Stimulated activated memory B cell treated with anti-CD40 and anti-IgM and Interleukin-4, amounts not matched to agents 10 μg/mL and 1 μg/mL and 100 μg/mL, for 72 hours (primary cell): Measurements from ENCODE around the gene EVI2A.
"Not testable (repeated sequence)": the region's sequence is repeated elsewhere in the genome, so short reads cannot be mapped to it uniquely, and the experiment has no call there.

Experiments
- ATAC-seq: fragments of 150-1000 bp; cut with Tn5 transposase; 2 replicates; pipeline ENCODE4 v1.10.0; 2021
- H3K27ac Mint-ChIP-seq: one replicate; pipeline ENCODE4 v1.8.0; 2022; ENCODE audit warnings: mild to moderate bottlenecking, mixed read lengths
- H3K27me3 Mint-ChIP-seq: one replicate; pipeline ENCODE4 v1.8.0; 2022; ENCODE audit warnings: mixed read lengths
- H3K36me3 Mint-ChIP-seq: one replicate; pipeline ENCODE4 v1.8.0; 2022; ENCODE audit warnings: mixed read lengths
- H3K4me1 Mint-ChIP-seq: one replicate; pipeline ENCODE4 v1.8.0; 2022; ENCODE audit warnings: mixed read lengths
- H3K4me3 Mint-ChIP-seq: one replicate; pipeline ENCODE4 v1.8.0; 2022; ENCODE audit warnings: mild to moderate bottlenecking, moderate library complexity, mixed read lengths
- H3K9me3 Mint-ChIP-seq: one replicate; pipeline ENCODE4 v1.8.0; 2022; ENCODE audit warnings: mixed read lengths

Gene EVI2A

DNA sequence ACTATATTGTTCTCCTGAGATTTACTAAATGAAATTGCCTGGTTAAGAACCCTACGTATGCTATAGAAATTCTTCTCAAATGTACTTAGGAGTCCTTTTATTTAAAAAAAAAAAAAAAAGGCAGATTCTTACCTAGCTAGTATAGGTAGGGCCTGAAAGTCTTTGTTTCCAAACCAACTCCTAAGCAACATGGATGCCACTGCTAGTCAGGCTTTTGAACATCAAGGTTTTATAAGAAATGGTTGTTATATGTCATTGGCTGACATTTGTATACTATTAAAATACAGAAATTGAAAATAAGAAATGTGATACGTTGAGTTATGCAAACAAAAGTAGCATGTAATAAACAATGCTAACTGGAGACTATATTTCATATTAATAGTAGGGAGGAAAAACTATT lies 1.2 kb downstream of the EVI2A start:
- Mint-ChIP-seq H3K27ac (peak overlapping the region; percentile 87), H3K9me3 (no peaks in the 10 kb centered on the region), H3K4me3 (peak overlapping the region; percentile 82), H3K4me1 (peaks cover 24% of the 10 kb centered on the region), H3K36me3 (peaks cover 13% of the 10 kb centered on the region), H3K27me3 (no peaks in the 10 kb centered on the region)
- no peak for ATAC-seq

- H3K4me3 Mint-ChIP-seq, result peak overlapping the region; percentile 82
- peaks cover 31% of the 10 kb centered on the region for H3K4me1 Mint-ChIP-seq
- H3K27ac Mint-ChIP-seq, result peak overlapping the region; percentile 87
- H3K9me3 Mint-ChIP-seq, result no peaks in the 10 kb centered on the region
- H3K36me3 Mint-ChIP-seq, result peaks cover 13% of the 10 kb centered on the region
- ATAC-seq, result peak; percentile 82
- no peaks in the 10 kb centered on the region for H3K27me3 Mint-ChIP-seq
These were observed 2.4 kb downstream of the EVI2A start for GRCh38 chr17:31318851-31319661.

DNA sequence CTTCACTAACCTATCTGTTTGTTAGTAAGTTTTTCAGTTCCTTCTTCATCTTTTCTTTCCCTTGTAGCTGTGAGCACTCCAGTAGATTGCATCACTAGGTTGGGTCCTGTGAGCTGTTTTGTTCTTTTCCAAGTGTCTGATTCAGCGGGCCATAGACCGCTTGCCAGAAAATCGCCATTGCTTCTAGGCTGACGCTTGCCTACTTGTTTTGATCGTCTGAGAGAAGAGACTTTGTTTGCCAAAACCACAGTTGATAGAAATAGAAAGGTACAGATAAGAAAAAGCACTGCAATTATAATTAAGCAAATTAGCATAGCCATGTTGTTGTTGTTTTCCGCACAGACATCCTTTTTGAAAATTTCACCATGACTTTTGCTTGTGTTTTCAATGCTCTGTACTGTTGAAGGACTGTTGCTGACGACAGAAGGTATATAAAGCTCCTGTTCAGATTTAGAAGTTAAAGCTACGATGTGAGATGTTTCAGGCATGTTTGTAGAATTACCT lies 3.1 kb downstream of the EVI2A start:
- H3K36me3 Mint-ChIP-seq, result peaks cover 13% of the 10 kb centered on the region
- H3K4me3 Mint-ChIP-seq, result peak overlapping the region; percentile 82
- H3K9me3 Mint-ChIP-seq, result no peaks in the 10 kb centered on the region
- peak; percentile 68 for ATAC-seq
- H3K27ac Mint-ChIP-seq, result peak overlapping the region; percentile 87
- H3K4me1 Mint-ChIP-seq, result peaks cover 25% of the 10 kb centered on the region
- H3K27me3 Mint-ChIP-seq, result no peaks in the 10 kb centered on the region

GRCh38 chr17:31314782-31315100 lies 6.7 kb downstream of the EVI2A start:
- peaks cover 31% of the 10 kb centered on the region for H3K4me1 Mint-ChIP-seq
- H3K9me3 Mint-ChIP-seq, result no peaks in the 10 kb centered on the region
- ATAC-seq, result no peak
- H3K27me3 Mint-ChIP-seq, result no peaks in the 10 kb centered on the region
- H3K27ac Mint-ChIP-seq, result peak overlapping the region; percentile 85
- peaks cover 27% of the 10 kb centered on the region for H3K36me3 Mint-ChIP-seq
- H3K4me3 Mint-ChIP-seq, result peak overlapping the region; percentile 10

DNA sequence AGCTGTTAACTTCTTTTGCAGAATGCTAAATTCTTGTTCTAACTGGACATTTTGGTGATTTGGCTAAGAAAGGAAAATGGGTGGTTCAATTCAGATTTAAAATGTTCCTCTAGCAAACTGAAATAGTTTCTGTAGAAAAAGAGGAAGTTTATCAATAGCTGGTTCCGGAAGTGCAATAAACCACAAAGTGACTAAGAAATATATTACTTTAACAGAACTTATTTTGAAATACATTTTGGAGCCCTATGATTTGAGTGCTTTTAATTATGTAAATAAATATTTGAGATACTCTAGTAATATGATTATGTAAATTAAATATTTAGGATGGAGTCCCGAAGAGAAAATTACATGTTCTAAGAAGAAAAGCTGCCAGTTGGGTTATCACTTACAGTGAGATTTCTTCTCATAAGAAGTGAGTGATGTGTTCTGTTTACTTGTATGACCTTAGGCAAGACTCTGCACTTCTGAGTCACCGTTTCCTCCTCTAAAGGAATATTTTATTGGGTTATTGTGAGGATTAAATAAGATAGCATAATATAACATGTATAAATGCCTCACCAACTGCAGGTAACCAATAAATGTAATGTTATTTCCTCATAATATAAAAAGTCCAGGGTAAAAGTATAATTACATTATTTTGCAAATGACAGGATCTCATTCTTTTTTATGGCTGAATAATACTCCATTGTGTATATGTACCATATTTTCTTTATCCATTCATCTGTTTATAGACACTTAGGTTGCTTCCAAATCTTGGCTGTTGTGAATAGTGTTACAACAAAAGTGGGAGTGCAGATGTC lies 7.2 kb downstream of the EVI2A start, which contains the start of gene EVI2B:
EVI2B (minus strand) TSS at position 73 of the 800 bp plus-strand sequence. CDS start 8,445 bp downstream, outside the sequence.
- H3K9me3 Mint-ChIP-seq, result no peaks in the 10 kb centered on the region
- peak; percentile 58 for ATAC-seq
- peak within 1 kb of the TSS; percentile 85 for H3K27ac Mint-ChIP-seq
- peaks cover 27% of the 10 kb centered on the region for H3K36me3 Mint-ChIP-seq
- peaks cover 34% of the 10 kb centered on the region for H3K4me1 Mint-ChIP-seq
- no peaks in the 10 kb centered on the region for H3K27me3 Mint-ChIP-seq
- peak within 1 kb of the TSS; percentile 95 for H3K4me3 Mint-ChIP-seq

GRCh38 chr17:31312223-31312622 lies 9.2 kb downstream of the EVI2A start:
- peak overlapping the region; percentile 85 for H3K27ac Mint-ChIP-seq
- not testable (repeated sequence) for H3K9me3 Mint-ChIP-seq, H3K27me3 Mint-ChIP-seq, ATAC-seq
- H3K4me3 Mint-ChIP-seq, result peak overlapping the region; percentile 95
- peaks cover 20% of the 10 kb centered on the region for H3K36me3 Mint-ChIP-seq
- H3K4me1 Mint-ChIP-seq, result peaks cover 44% of the 10 kb centered on the region

- H3K27ac Mint-ChIP-seq, result peak overlapping the region; percentile 85
- no peaks in the 10 kb centered on the region for H3K27me3 Mint-ChIP-seq
- H3K4me3 Mint-ChIP-seq, result peak overlapping the region; percentile 95
- ATAC-seq, result no peak
- H3K9me3 Mint-ChIP-seq, result no peaks in the 10 kb centered on the region
- peaks cover 27% of the 10 kb centered on the region for H3K36me3 Mint-ChIP-seq
- peaks cover 51% of the 10 kb centered on the region for H3K4me1 Mint-ChIP-seq
These were observed 9.9 kb downstream of the EVI2A start for GRCh38 chr17:31311526-31311925.

DNA sequence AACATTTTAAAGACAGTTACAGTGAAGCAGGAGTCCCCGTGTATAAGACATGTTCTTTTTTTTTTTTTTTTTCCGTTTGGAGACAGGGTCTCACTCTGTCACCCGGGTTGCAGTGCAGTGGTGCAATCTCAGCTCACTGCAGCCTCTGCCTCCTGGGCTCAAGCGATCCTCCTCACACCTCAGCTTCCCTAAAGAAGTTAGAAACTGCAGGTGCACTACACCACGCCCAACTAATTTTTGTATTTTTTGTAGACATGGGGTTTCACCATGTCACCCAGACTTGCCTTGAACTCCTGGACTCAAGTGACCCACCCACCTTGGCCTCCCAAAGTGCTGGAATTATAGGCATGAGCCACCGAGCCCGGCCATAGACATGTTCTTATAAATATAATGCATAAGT lies 10.5 kb downstream of the EVI2A start:
- peaks cover 57% of the 10 kb centered on the region for H3K4me1 Mint-ChIP-seq
- peak overlapping the region; percentile 85 for H3K27ac Mint-ChIP-seq
- H3K4me3 Mint-ChIP-seq, result peak overlapping the region; percentile 95
- ATAC-seq, result peak; percentile 31
- peaks cover 5% of the 10 kb centered on the region for H3K9me3 Mint-ChIP-seq
- peaks cover 33% of the 10 kb centered on the region for H3K36me3 Mint-ChIP-seq
- H3K27me3 Mint-ChIP-seq, result no peaks in the 10 kb centered on the region

GRCh38 chr17:31310260-31310659 lies 11.2 kb downstream of the EVI2A start:
- Mint-ChIP-seq H3K36me3 (peaks cover 40% of the 10 kb centered on the region), H3K27me3 (no peaks in the 10 kb centered on the region), H3K9me3 (peaks cover 6% of the 10 kb centered on the region), H3K4me3 (peak overlapping the region; percentile 78), H3K27ac (peak overlapping the region; percentile 85), H3K4me1 (peaks cover 64% of the 10 kb centered on the region)
- ATAC-seq, result no peak

GRCh38 chr17:31309556-31309955 lies 11.9 kb downstream of the EVI2A start:
- peak; percentile 88 for ATAC-seq

GRCh38 chr17:31308372-31309334 lies 12.8 kb downstream of the EVI2A start:
- Mint-ChIP-seq H3K27me3 (no peaks in the 10 kb centered on the region), H3K4me1 (peaks cover 70% of the 10 kb centered on the region), H3K9me3 (peaks cover 13% of the 10 kb centered on the region), H3K27ac (peak overlapping the region; percentile 85), H3K4me3 (peak overlapping the region; percentile 78), H3K36me3 (peaks cover 56% of the 10 kb centered on the region)
- ATAC-seq, result peak; percentile 83

More at GRCh38 chr17:31309556-31309955, 11.9 kb downstream of the EVI2A start:
- Mint-ChIP-seq H3K27me3 (no peaks in the 10 kb centered on the region), H3K4me1 (peaks cover 66% of the 10 kb centered on the region), H3K36me3 (peaks cover 47% of the 10 kb centered on the region), H3K27ac (peak overlapping the region; percentile 85), H3K4me3 (peak overlapping the region; percentile 78), H3K9me3 (peaks cover 10% of the 10 kb centered on the region)

GRCh38 chr17:31307640-31308039 lies 13.8 kb downstream of the EVI2A start:
- Mint-ChIP-seq H3K4me1 (peaks cover 75% of the 10 kb centered on the region), H3K36me3 (peaks cover 66% of the 10 kb centered on the region)
- ATAC-seq, result no peak

GRCh38 chr17:31299624-31300023 lies 21.8 kb downstream of the EVI2A start:
- Mint-ChIP-seq H3K27me3 (no peaks in the 10 kb centered on the region), H3K27ac (no peak overlapping the region), H3K4me3 (no peak overlapping the region), H3K36me3 (peaks cover 29% of the 10 kb centered on the region), H3K4me1 (peaks cover 35% of the 10 kb centered on the region), H3K9me3 (peaks cover 3% of the 10 kb centered on the region)
- no peak for ATAC-seq

More at GRCh38 chr17:31307640-31308039, 13.8 kb downstream of the EVI2A start:
- H3K9me3 Mint-ChIP-seq, result peaks cover 13% of the 10 kb centered on the region
- no peaks in the 10 kb centered on the region for H3K27me3 Mint-ChIP-seq
- H3K27ac Mint-ChIP-seq, result peak overlapping the region; percentile 85
- H3K4me3 Mint-ChIP-seq, result peak overlapping the region; percentile 78

DNA sequence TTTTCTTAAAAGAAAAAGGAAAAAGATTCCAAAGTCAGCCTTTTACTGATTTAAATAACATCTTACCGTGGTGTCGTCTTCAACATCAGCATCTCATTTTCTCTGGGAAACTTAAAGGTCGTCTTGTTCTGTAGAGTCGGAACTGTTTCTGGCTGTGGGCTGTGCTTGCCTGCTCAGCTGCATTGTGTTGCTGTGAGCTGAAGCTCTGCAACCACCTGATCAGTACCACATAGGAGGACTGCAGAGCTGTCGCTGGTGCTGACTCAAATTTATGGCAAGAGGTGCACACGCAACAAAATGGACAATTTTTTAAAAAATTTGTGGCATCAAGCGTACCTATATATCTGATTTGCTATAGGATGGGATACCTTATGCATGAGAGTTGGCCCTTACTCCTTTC lies 24.3 kb downstream of the EVI2A start, which contains the start of gene OMG:
OMG (minus strand) TSS at position 150 of the 400 bp plus-strand sequence. CDS start 908 bp downstream, outside the sequence.
- peaks cover 6% of the 10 kb centered on the region for H3K36me3 Mint-ChIP-seq
- no peaks in the 10 kb centered on the region for H3K27me3 Mint-ChIP-seq

More for the DNA sequence above, 24.3 kb downstream of the EVI2A start, which contains the start of gene OMG:
- H3K27ac Mint-ChIP-seq, result no peak within 1 kb of the TSS
- no peak for ATAC-seq
- peaks cover 20% of the 10 kb centered on the region for H3K4me1 Mint-ChIP-seq
- H3K9me3 Mint-ChIP-seq, result no peaks in the 10 kb centered on the region
- H3K4me3 Mint-ChIP-seq, result no peak within 1 kb of the TSS
